ENCODE results near the gene GPI.

GPI gene

DNA sequence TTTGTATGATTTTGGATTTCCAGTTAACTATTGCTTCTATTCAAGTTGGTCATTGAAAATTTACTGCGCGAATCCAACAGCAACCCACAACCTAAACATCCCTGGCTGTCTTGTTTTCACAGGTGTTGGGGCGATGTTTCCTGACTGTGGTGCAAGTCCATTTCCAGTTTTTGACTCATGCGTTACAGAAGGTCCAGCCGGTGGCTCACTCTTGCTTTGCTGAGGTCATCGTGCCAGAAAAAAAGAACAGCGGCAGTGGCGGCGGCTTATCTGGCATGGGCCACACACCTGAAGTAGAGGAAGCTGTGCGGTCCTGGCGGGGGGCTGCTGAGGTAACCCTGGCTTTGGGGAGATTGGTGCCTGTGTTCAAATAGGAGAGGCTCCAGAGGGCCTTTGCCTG, 45.2 kb upstream of the GPI start:
- TF ChIP-seq, protein P1, sequence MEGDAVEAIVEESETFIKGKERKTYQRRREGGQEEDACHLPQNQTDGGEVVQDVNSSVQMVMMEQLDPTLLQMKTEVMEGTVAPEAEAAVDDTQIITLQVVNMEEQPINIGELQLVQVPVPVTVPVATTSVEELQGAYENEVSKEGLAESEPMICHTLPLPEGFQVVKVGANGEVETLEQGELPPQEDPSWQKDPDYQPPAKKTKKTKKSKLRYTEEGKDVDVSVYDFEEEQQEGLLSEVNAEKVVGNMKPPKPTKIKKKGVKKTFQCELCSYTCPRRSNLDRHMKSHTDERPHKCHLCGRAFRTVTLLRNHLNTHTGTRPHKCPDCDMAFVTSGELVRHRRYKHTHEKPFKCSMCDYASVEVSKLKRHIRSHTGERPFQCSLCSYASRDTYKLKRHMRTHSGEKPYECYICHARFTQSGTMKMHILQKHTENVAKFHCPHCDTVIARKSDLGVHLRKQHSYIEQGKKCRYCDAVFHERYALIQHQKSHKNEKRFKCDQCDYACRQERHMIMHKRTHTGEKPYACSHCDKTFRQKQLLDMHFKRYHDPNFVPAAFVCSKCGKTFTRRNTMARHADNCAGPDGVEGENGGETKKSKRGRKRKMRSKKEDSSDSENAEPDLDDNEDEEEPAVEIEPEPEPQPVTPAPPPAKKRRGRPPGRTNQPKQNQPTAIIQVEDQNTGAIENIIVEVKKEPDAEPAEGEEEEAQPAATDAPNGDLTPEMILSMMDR (IDR thresholded peaks at IDR 0.05; ENCODE audit: low read depth, low read length) = no peak
- TF ChIP-seq MYC (IDR thresholded peaks at IDR 0.05; ENCODE audit: low read depth, low read length) = no peak
- no peak for TF ChIP-seq POLR2A (IDR thresholded peaks at IDR 0.05; ENCODE audit: extremely low read depth, insufficient read length)
- TF ChIP-seq, protein P2, sequence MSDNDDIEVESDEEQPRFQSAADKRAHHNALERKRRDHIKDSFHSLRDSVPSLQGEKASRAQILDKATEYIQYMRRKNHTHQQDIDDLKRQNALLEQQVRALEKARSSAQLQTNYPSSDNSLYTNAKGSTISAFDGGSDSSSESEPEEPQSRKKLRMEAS (IDR thresholded peaks at IDR 0.05; ENCODE audit: low read depth, low read length) = no peak
- DNase-seq (ENCODE audit: low read depth) = no peak
- no peak overlapping the region for H3K4me3 ChIP-seq (ENCODE audit: low read depth, low read length)

DNA sequence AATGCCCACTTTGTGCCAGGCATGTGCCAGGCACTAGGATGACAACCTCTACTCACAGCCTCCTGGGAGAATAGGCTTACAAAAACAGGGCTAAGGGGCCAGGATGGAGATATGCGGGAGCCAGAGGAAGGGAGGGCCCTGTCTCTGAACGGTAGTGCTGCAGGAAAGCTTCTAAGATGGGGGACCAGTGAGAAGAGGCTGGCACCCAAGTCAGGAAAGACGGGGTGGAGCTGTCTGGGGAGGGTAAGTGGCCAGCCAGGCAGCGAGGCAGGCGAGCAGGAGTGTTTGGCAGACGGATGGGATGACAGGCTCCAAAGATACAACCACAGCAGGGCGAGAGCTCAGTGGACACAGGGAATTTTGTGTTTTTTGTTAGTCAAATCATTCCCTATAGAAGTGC, 44.7 kb upstream of the GPI start:
- DNase-seq (ENCODE audit: low read depth) = no peak
- no peak overlapping the region for H3K4me3 ChIP-seq (ENCODE audit: low read depth, low read length)
- TF ChIP-seq, protein P1 (IDR thresholded peaks at IDR 0.05; ENCODE audit: low read depth, low read length) = no peak
- TF ChIP-seq, protein P2 (IDR thresholded peaks at IDR 0.05; ENCODE audit: low read depth, low read length) = no peak
- TF ChIP-seq MYC (IDR thresholded peaks at IDR 0.05; ENCODE audit: low read depth, low read length) = no peak
- no peak for TF ChIP-seq POLR2A (IDR thresholded peaks at IDR 0.05; ENCODE audit: extremely low read depth, insufficient read length)

DNA sequence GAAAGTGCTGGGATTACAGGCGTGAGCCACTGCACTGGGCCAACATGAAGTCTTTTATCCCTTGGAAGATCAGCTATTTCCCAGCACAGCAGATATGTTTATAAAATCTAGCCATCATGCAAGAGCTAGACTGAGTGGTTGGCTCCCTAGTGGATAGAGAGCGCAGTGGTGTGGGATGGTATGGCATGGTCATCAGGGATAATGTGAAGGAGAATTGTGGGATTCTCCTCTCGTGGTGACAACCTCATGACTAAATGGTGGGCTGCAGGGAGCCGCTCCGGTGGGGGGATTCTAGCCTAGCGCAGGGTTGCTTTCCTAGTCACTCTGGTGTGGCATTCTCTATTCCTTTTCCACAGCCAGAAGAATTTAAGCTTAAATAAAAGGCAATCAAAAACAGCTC, 43.3 kb upstream of the GPI start:
- DNase-seq (ENCODE audit: low read depth) = no peak
- no peak overlapping the region for H3K4me3 ChIP-seq (ENCODE audit: low read depth, low read length)
- TF ChIP-seq, protein P2 (IDR thresholded peaks at IDR 0.05; ENCODE audit: low read depth, low read length) = no peak
- no peak for TF ChIP-seq MYC (IDR thresholded peaks at IDR 0.05; ENCODE audit: low read depth, low read length)
- no peak for TF ChIP-seq POLR2A (IDR thresholded peaks at IDR 0.05; ENCODE audit: extremely low read depth, insufficient read length)
- TF ChIP-seq, protein P1 (IDR thresholded peaks at IDR 0.05; ENCODE audit: low read depth, low read length) = no peak

DNA sequence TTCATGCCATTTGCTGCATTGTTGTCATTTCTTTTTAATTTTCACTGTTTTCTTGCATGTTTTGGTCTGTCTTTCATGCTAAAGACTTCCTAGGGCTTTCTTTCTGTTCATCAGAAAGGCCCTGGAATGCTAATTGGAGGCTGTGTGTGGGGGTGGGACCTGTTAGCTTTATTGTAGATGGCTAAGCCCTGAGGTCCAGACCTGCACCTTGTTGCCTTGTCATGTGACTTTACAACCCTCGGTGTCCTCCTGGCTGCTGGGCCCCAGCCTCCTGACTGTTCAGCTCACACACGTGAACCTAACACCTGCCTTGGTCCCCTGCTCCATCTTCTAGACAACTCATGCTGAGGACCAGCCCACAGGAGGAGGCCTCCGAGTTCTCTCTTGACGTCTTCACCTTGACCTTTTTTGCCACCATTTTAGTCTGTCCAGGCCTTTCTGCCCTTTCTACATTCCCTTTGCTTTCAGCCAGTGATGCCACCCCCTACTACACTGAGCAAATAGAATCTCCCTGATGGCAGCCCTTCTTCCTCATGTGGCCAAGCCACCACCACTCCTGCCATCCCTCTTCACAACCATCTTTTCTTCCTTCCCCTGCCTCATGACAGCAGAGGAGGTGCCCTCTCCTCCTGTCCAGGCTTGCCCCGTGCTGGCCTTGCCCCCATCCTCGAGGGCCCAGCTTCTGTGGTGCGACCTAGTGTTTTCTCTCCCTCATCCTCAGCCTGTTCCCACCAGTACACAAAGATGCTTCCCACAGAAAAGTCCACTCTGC, 41.4 kb upstream of the GPI start:
- H3K4me3 ChIP-seq (ENCODE audit: low read depth, low read length) = no peak overlapping the region
- DNase-seq (ENCODE audit: low read depth) = no peak
- TF ChIP-seq, protein P1 (IDR thresholded peaks at IDR 0.05; ENCODE audit: low read depth, low read length) = no peak
- no peak for TF ChIP-seq MYC (IDR thresholded peaks at IDR 0.05; ENCODE audit: low read depth, low read length)
- TF ChIP-seq, protein P2 (IDR thresholded peaks at IDR 0.05; ENCODE audit: low read depth, low read length) = no peak
- TF ChIP-seq POLR2A (IDR thresholded peaks at IDR 0.05; ENCODE audit: extremely low read depth, insufficient read length) = no peak

DNA sequence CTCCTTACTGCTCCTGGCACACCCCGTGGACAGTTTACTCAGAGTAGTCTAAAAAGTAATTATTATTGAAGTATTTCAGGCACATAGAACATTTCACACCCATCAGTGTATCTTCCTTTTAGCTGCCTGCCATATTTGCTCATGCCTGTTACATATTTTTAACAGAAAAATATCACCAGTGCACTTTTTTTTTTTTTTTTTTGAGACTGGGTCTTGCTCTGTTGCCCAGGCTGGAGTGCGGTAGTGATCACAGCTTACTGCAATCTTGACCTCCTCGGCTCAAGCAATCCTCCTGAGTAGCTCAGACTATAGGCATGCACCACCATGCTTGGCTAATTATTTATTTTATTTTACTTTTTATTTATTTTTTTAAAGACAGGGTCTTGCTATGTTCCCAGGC, 40.7 kb upstream of the GPI start:
- H3K4me3 ChIP-seq (ENCODE audit: low read depth, low read length) = no peak overlapping the region
- TF ChIP-seq, protein P2 (IDR thresholded peaks at IDR 0.05; ENCODE audit: low read depth, low read length) = no peak
- TF ChIP-seq POLR2A (IDR thresholded peaks at IDR 0.05; ENCODE audit: extremely low read depth, insufficient read length) (no peak), MYC (IDR thresholded peaks at IDR 0.05; ENCODE audit: low read depth, low read length) (no peak)
- TF ChIP-seq, protein P1 (IDR thresholded peaks at IDR 0.05; ENCODE audit: low read depth, low read length) = no peak
- no peak for DNase-seq (ENCODE audit: low read depth)
